Endometrium (tissue), 2 donors: ENCODE results near the gene KDM4D.
"Not testable (repeated sequence)": the region's sequence is repeated elsewhere in the genome, so short reads cannot be mapped to it uniquely, and the experiment has no call there.

ENCODE experiments used
- FAIRE-seq: peaks from 2 replicates; lab custom pipeline; 2012; peaks lifted over from hg19 to GRCh38; lab: Jason Lieb, UNC
- donor health status: control.
- donor health status: control.

KDM4D gene

GRCh38 chr11:94958121-94958696, 15.3 kb upstream of the KDM4D start:
- FAIRE-seq, result no peak

- FAIRE-seq, result no peak
Measured at GRCh38 chr11:94959179-94959578, 14.3 kb upstream of the KDM4D start.

GRCh38 chr11:94960488-94960887, 13.0 kb upstream of the KDM4D start:
- no peak for FAIRE-seq

GRCh38 chr11:94961255-94961654, 12.3 kb upstream of the KDM4D start:
- FAIRE-seq, result no peak

- FAIRE-seq, result no peak
Measured at GRCh38 chr11:94964934-94965333, 8.6 kb upstream of the KDM4D start.

- peak; percentile 81 for FAIRE-seq
Measured at GRCh38 chr11:94968334-94968958, 5.1 kb upstream of the KDM4D start.

GRCh38 chr11:94972700-94973098, 810 bp upstream of the KDM4D start:
- FAIRE-seq, result no peak

- no peak for FAIRE-seq
Measured at GRCh38 chr11:94974178-94974577, 669 bp downstream of the KDM4D start.

GRCh38 chr11:94975599-94975998, 2.1 kb downstream of the KDM4D start:
- no peak for FAIRE-seq

- FAIRE-seq, result no peak
Measured at GRCh38 chr11:94987378-94987777, 13.9 kb downstream of the KDM4D start.

GRCh38 chr11:94988748-94989147, 15.2 kb downstream of the KDM4D start:
- no peak for FAIRE-seq

- FAIRE-seq, result no peak
Measured at GRCh38 chr11:94993400-94993943, 20.0 kb downstream of the KDM4D start.

- FAIRE-seq, result no peak
Measured at GRCh38 chr11:94997437-94997836, 23.9 kb downstream of the KDM4D start.

GRCh38 chr11:94998285-94998684, 24.8 kb downstream of the KDM4D start:
- FAIRE-seq, result no peak

GRCh38 chr11:95003716-95004115, 30.2 kb downstream of the KDM4D start:
- FAIRE-seq, result no peak

- FAIRE-seq, result no peak
Measured at GRCh38 chr11:95005642-95006041, 32.1 kb downstream of the KDM4D start.

GRCh38 chr11:95011376-95011775, 37.9 kb downstream of the KDM4D start:
- FAIRE-seq, result no peak

GRCh38 chr11:95014184-95014821, 40.8 kb downstream of the KDM4D start:
- no peak for FAIRE-seq

GRCh38 chr11:95016139-95016538, 42.6 kb downstream of the KDM4D start:
- FAIRE-seq, result no peak

GRCh38 chr11:95021468-95021867, 48.0 kb downstream of the KDM4D start:
- FAIRE-seq, result not testable (repeated sequence)

GRCh38 chr11:95024958-95025357, 51.4 kb downstream of the KDM4D start, which contains the start of gene KDM4E:
TSS of gene KDM4E (plus strand) at chr11:95025258. CDS start at chr11:95025558, 300 bp downstream.
- FAIRE-seq, result no peak

GRCh38 chr11:95025594-95025993, 52.1 kb downstream of the KDM4D start:
- not testable (repeated sequence) for FAIRE-seq

GRCh38 chr11:95028357-95028756, 54.8 kb downstream of the KDM4D start:
- FAIRE-seq, result no peak
